Lower leg skin (tissue), 3 donors: Measurements from ENCODE around the gene USP34.

Source experiments
- POLR2A ChIP-seq, 2 donors: fragments of 450-650 bp; IDR thresholded peaks; one replicate each; pipeline ENCODE4 v1.6.1; 2016 to 2017; ENCODE audit warnings: antibody characterized with exemption in 2 of 2, mild to moderate bottlenecking in 1 of 2, moderate library complexity in 1 of 2
- TF ChIP-seq, protein P1 (sequence below), 3 donors: fragments of 450-650 bp; IDR thresholded peaks; one replicate each; pipeline ENCODE4 v1.5.1; 2016; ENCODE audit warnings: antibody characterized with exemption in 3 of 3, mild to moderate bottlenecking in 3 of 3, moderate library complexity in 2 of 3

DNA sequence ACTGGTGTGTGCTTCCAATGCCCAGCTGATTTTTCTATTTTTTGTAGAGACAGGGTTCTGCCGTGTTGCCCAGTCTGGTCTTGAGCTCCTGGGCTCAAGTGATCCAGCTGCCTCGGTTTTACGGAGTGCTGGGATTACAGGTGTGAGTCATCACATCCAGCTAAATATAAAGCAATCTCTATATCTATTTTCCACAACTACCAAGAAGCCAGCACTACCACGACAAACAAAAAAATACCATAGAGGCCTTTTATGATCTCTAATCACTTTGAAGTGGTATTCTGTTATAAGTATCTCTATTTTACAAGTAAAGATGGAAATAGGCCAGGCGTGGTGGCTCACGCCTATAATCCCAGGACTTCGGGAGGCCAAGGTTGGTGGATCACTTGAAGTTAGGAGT lies 274.2 kb downstream of the USP34 start:
- TF ChIP-seq POLR2A (IDR thresholded peaks at IDR 0.05) = no peak
- TF ChIP-seq, protein P1, sequence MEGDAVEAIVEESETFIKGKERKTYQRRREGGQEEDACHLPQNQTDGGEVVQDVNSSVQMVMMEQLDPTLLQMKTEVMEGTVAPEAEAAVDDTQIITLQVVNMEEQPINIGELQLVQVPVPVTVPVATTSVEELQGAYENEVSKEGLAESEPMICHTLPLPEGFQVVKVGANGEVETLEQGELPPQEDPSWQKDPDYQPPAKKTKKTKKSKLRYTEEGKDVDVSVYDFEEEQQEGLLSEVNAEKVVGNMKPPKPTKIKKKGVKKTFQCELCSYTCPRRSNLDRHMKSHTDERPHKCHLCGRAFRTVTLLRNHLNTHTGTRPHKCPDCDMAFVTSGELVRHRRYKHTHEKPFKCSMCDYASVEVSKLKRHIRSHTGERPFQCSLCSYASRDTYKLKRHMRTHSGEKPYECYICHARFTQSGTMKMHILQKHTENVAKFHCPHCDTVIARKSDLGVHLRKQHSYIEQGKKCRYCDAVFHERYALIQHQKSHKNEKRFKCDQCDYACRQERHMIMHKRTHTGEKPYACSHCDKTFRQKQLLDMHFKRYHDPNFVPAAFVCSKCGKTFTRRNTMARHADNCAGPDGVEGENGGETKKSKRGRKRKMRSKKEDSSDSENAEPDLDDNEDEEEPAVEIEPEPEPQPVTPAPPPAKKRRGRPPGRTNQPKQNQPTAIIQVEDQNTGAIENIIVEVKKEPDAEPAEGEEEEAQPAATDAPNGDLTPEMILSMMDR (IDR thresholded peaks at IDR 0.05) = no peak
